Psoas muscle (tissue), 8 donors: ENCODE results near the gene MYBPC2. TPM values are rescaled to one million over a fixed set of nuclear protein-coding genes. Genes with fewer than 3 reads are reported as not detected.
A peak's percentile ranks its signal among the peaks of the same experiment; 100 is the strongest.

Source experiments
- ATAC-seq, 4 donors: fragments of 200-7000 bp; cut with Tn5 transposase; one replicate each; pipeline ENCODE4 v1.9.1; 2020; ENCODE audit warnings: moderate library complexity in 3 of 4, mild to moderate bottlenecking in 2 of 4
- DNase-seq, 2 donors: peaks; one replicate each; pipeline ENCODE4 v3.0.0-alpha.2; 2020
- H3K27ac ChIP-seq: fragments of 200-600 bp; one replicate; pipeline ENCODE4 v1.8.0; 2022
- H3K27me3 ChIP-seq, 3 donors: fragments of 200-600 bp in 1 of 3; one replicate each; pipeline versions ENCODE4 v1.6.1 to v1.8.0; 2013 to 2022; ENCODE audit warnings: low read length in 2 of 3, mild to moderate bottlenecking in 2 of 3, moderate library complexity in 1 of 3; ENCODE audit not compliant: insufficient read depth in 3 of 3
- H3K36me3 ChIP-seq, 2 donors: fragments of 200-600 bp in 1 of 2; one replicate each; pipeline versions ENCODE4 v1.6.1 to v1.8.0; 2013 to 2022; ENCODE audit warnings: low read depth in 1 of 2, mild to moderate bottlenecking in 1 of 2, moderate library complexity in 1 of 2; ENCODE audit not compliant: insufficient read depth in 1 of 2
- H3K4me1 ChIP-seq: fragments of 200-600 bp; one replicate; pipeline ENCODE4 v1.8.0; 2022
- H3K4me3 ChIP-seq: fragments of 200-600 bp; one replicate; pipeline ENCODE4 v1.8.0; 2022; ENCODE audit warnings: mild to moderate bottlenecking
- H3K9me3 ChIP-seq: fragments of 200-600 bp; one replicate; pipeline ENCODE4 v1.8.0; 2022
- WGBS, 3 donors: extraction: QIAGEN DNeasy Blood & Tissue Kit; methylation state at CpG; one replicate each; pipeline versions ENCODE4 v1.1.6 to v1.1.7; 2013; 5-methylcytosine and 5-hydroxymethylcytosine counted together
- intact Hi-C, 2 donors: fragments of 100-400 bp; cut with DNase I; formaldehyde crosslinking; loops; one replicate each; pipeline versions ENCODE4 v1.11.0 to v1.14.2; 2022
- polyA plus RNA-seq, 3 donors: library from polyadenylated mRNA; stranded (reverse); fragments of 200-250 nt; gene quantifications; one replicate each; pipeline ENCODE4 v1.2.3, GENCODE V29; 2013
- total RNA-seq, 4 donors: library from RNA; stranded (reverse); fragmentation: NEBNext Ultra II Directional in 2 of 4; extraction: Animal tissue kit (Norgen Biotek cat#: 25700) in 2 of 4; gene quantifications; one replicate each; pipeline versions ENCODE4 v1.2.1 to v1.2.4, GENCODE V29; 2021 to 2023
- TF ChIP-seq, protein P1 (sequence below): fragments of 200-600 bp; IDR thresholded peaks from one replicate; pipeline ENCODE4 v1.8.0; 2022; ENCODE audit warnings: antibody characterized with exemption
- donor health status: healthy with polysubstance abuse.
- donor health status: DM: no; HTN: no; CAD: no; lungs with moderate emphysema.
- donor health status: Bipolar disorder and iron deficiency.
- donor health status: healthy.
- donor health status: DM: yes; HTN: yes; CAD: no.
- donor health status: DM: no; HTN: no; CAD: no.
- donor health status: DM: no; HTN: no; CAD: no.
- donor health status: DM: yes; HTN: yes; CAD: no.

MYBPC2 gene
- total and polyA plus RNA-seq, 7 donors: 65.8 to 1,898 (median 1,123) TPM

GRCh38 chr19:50479761-50480251, 47.1 kb downstream of the MYBPC2 start:
- intact Hi-C loops: loop anchor here (5.0 kb wide), 2 partner anchors 32 to 113 kb away; partner anchors contain the start of genes ASPDH (in 1 of the 2), JOSD2 (in 1 of the 2) and NAPSA (in 1 of the 2)
- TF ChIP-seq, protein P1, sequence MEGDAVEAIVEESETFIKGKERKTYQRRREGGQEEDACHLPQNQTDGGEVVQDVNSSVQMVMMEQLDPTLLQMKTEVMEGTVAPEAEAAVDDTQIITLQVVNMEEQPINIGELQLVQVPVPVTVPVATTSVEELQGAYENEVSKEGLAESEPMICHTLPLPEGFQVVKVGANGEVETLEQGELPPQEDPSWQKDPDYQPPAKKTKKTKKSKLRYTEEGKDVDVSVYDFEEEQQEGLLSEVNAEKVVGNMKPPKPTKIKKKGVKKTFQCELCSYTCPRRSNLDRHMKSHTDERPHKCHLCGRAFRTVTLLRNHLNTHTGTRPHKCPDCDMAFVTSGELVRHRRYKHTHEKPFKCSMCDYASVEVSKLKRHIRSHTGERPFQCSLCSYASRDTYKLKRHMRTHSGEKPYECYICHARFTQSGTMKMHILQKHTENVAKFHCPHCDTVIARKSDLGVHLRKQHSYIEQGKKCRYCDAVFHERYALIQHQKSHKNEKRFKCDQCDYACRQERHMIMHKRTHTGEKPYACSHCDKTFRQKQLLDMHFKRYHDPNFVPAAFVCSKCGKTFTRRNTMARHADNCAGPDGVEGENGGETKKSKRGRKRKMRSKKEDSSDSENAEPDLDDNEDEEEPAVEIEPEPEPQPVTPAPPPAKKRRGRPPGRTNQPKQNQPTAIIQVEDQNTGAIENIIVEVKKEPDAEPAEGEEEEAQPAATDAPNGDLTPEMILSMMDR: no peak
- peak in 1 of 2 donors; percentile 44 for DNase-seq

DNA sequence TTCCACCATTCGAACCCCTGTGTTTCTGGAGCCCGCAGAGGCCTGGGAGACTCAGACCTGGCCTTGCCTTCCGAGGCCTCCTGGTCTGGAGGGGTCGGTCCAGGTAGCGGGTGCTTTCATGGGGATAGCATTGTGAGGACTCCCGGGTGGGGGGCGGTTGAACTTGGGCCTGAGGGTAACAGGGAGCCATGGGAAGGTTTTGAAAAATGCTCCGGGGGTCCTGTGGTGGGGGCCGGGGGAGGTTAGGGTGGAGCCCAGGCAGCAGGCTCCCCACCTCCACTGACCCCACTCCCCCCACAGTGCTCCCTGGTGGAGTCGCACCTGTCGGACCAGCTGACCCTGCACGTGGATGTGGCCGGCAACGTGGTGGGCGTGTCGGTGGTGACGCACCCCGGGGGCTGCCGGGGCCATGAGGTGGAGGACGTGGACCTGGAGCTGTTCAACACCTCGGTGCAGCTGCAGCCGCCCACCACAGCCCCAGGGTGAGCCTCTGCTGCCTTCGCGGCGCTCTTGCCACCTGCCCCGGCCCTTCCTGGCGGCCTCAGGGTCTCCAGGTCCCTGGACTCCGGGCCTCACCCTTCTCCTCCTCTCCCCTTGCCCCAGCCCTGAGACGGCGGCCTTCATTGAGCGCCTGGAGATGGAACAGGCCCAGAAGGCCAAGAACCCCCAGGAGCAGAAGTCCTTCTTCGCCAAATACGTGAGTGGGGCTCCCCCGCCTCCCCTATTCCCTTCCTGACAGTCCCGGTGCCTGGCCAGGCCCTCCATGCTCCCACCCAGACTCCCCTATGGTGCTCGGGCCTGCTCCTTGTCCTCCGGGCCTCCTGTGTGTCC, 47.8 kb downstream of the MYBPC2 start:
- no peaks in the 10 kb centered on the region for H3K9me3 ChIP-seq
- ATAC-seq (no peak), DNase-seq (peak in 1 of 2 donors; percentile 39)
- H3K27ac ChIP-seq: no peak overlapping the region
- peaks cover 4 to 50% of the 10 kb centered on the region in 2 donors for H3K36me3 ChIP-seq
- H3K4me1 ChIP-seq: peaks cover 17% of the 10 kb centered on the region
- intact Hi-C loops: no loop called here
- H3K27me3 ChIP-seq: no peaks in the 10 kb centered on the region
- WGBS, 3 donors: 86 to 88% (median 86%) methylated on average over 35 to 37 of the region's 37 CpGs
- TF ChIP-seq, protein P1: no peak
- H3K4me3 ChIP-seq: no peak overlapping the region

More at GRCh38 chr19:50479761-50480251, 47.1 kb downstream of the MYBPC2 start:
- peaks cover 17% of the 10 kb centered on the region for H3K4me1 ChIP-seq
- no peak overlapping the region for H3K4me3 ChIP-seq
- ATAC-seq: no peak
- WGBS, 3 donors: 89 to 93% (median 92%) methylated on average over 14 to 16 of the region's 16 CpGs
- no peaks in the 10 kb centered on the region for H3K9me3 ChIP-seq
- peaks cover 4 to 50% of the 10 kb centered on the region in 2 donors for H3K36me3 ChIP-seq
- H3K27ac ChIP-seq: no peak overlapping the region
- no peaks in the 10 kb centered on the region for H3K27me3 ChIP-seq

GRCh38 chr19:50481351-50482149, 48.9 kb downstream of the MYBPC2 start:
- H3K9me3 ChIP-seq: no peaks in the 10 kb centered on the region
- 89 to 91% (median 91%) methylated on average over 25 to 27 of the region's 27 CpGs for WGBS, 3 donors
- TF ChIP-seq, protein P1: no peak
- intact Hi-C loops: no loop called here
- H3K4me1 ChIP-seq: peaks cover 17% of the 10 kb centered on the region
- DNase-seq (peak; percentile 9 to 45), ATAC-seq (no peak)
- no peaks in the 10 kb centered on the region for H3K27me3 ChIP-seq
- no peak overlapping the region for H3K27ac ChIP-seq
- H3K36me3 ChIP-seq: peaks cover 4 to 53% of the 10 kb centered on the region in 2 donors
- H3K4me3 ChIP-seq: no peak overlapping the region

DNA sequence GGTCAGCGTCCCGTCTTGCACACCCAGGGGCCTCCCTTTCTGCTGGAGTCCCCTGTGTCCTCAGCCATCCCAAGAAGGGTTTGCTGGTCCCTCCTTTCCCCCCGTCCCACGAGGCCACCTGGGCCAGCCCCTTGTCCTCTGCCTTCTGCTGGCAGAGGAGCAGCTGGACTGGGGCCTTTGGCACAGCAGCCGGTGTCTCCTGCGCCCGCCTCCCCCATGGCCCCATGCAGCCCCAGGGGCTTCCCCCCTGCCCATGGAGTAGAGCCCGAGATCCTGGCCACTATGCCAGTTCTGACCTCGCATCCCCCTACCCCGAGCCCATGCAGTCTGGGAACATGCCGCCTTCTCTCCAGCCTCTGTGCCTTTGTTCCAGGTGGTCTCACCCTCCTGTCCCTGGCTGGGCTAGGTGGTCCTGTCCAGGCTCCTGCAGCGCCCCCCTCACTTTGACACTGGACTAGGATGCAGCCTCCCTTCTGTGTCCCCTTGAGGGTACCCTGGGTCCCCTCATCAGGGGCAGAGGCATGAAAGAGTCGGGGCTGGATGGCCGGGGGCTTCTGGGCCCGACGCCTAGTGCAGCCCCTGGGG, 49.7 kb downstream of the MYBPC2 start:
- intact Hi-C loops: no loop called here
- no peaks in the 10 kb centered on the region for H3K27me3 ChIP-seq
- peaks cover 12% of the 10 kb centered on the region for H3K4me1 ChIP-seq
- no peak overlapping the region for H3K4me3 ChIP-seq
- WGBS, 3 donors: 63 to 81% (median 73%) methylated on average over 14 to 16 of the region's 16 CpGs
- no peak overlapping the region for H3K27ac ChIP-seq
- no peaks in the 10 kb centered on the region for H3K9me3 ChIP-seq
- H3K36me3 ChIP-seq: peaks cover 4 to 61% of the 10 kb centered on the region in 2 donors
- TF ChIP-seq, protein P1: no peak
- ATAC-seq: no peak
- DNase-seq: peak in 1 of 2 donors; percentile 43
